ENCODE results near the gene POLK. TPM values are rescaled to one million over a fixed set of nuclear protein-coding genes. Genes with fewer than 3 reads are reported as not detected.
"Not testable (repeated sequence)": the region's sequence is repeated elsewhere in the genome, so short reads cannot be mapped to it uniquely, and the experiment has no call there.

The POLK gene
- total and polyA plus RNA-seq, 2 donors (not counting 3 experiments of a cell fraction or from before 2014, with no cell fraction given), result 5.1 to 27.3 TPM

DNA sequence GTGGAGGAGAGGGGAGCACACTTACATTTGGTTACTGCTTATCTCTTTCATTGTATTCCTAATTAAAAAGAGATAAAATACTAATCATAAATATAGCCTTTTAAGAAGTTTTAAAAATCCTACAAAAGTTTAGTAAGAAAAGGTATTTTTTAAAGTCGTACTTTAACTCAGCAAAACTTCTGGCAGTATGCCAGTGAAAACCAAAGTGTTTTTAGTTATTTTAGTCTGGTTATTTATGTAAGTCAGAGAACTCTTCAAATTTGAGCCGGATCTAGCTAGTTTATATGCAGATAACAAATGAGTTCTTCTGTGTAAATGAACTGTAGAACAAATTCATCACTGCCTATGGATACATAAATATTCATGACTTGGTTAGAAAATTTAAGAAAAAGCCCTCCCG, 63.1 kb downstream of the POLK start:
- no peak overlapping the region for H2AFZ ChIP-seq (ENCODE audit: low read depth, low read length)
- no peak overlapping the region for H3K9ac ChIP-seq (replicated peaks; ENCODE audit: extremely low read depth, insufficient read depth, low read length)
- no peaks in the 10 kb centered on the region for H3K9me3 ChIP-seq (replicated peaks; ENCODE audit: control insufficient read depth, insufficient read depth, low read length)
- H3K27me3 ChIP-seq (ENCODE audit: control insufficient read depth in 2 of 2, insufficient read depth in 2 of 2, low read length in 2 of 2), result no peaks in the 10 kb centered on the region
- H3K27ac ChIP-seq (ENCODE audit: insufficient read depth, low read depth, low read length), result no peak overlapping the region
- H3K79me2 ChIP-seq (ENCODE audit: control insufficient read depth, insufficient read depth, low read length), result no peaks in the 10 kb centered on the region
- no peak for FAIRE-seq
- peaks cover 3% of the 10 kb centered on the region in 2 experiments for H3K36me3 ChIP-seq (ENCODE audit: control insufficient read depth in 2 of 2, extremely low read depth in 1 of 2, insufficient read depth in 2 of 2, low read length in 2 of 2)
- H4K20me1 ChIP-seq (replicated peaks; ENCODE audit: control insufficient read depth, extremely low read depth, insufficient read depth, low read length), result no peaks in the 10 kb centered on the region
- H3K4me3 ChIP-seq (replicated peaks in 1 of 3; ENCODE audit: insufficient read depth in 1 of 3, low read depth in 1 of 3, low read length in 3 of 3), result no peak overlapping the region
- no peaks in the 10 kb centered on the region for H3K4me1 ChIP-seq (ENCODE audit: control insufficient read depth, extremely low read depth, insufficient read depth, low read length)
- peak; percentile 49 for DNase-seq (ENCODE audit: low read depth, low spot score)
- TF ChIP-seq MAX (IDR thresholded peaks at IDR 0.05; ENCODE audit: insufficient read depth, insufficient read length), result no peak
- H3K4me2 ChIP-seq (ENCODE audit: insufficient read depth, low read length), result no peak overlapping the region
- ChIA-PET POLR2A (no interaction called here), CTCF (interaction anchor here (1.5 kb wide), 1 partner anchor 42 kb away, joined by 3 read pairs; no protein-coding TSS in a partner anchor)
- no peaks in the 10 kb centered on the region for H3K9me1 ChIP-seq (replicated peaks; ENCODE audit: control insufficient read depth, extremely low read depth, insufficient read depth, low read length)
- intact Hi-C loops (cut with micrococcal nuclease), result no loop called here
- dilution Hi-C loops (cut with MboI; ENCODE audit: extremely low pct_ligation_motif_present, low sequenced_read_pairs), result no loop called here
- no TSS peak for BruUV-seq (replicated peaks)

GRCh38 chr5:75578280-75578679, 66.6 kb downstream of the POLK start:
- H2AFZ ChIP-seq (ENCODE audit: low read depth, low read length); H3K9me1 ChIP-seq (replicated peaks; ENCODE audit: control insufficient read depth, extremely low read depth, insufficient read depth, low read length); BruUV-seq (replicated peaks); FAIRE-seq; H3K27me3 ChIP-seq (ENCODE audit: control insufficient read depth in 2 of 2, insufficient read depth in 2 of 2, low read length in 2 of 2); H3K36me3 ChIP-seq (ENCODE audit: control insufficient read depth in 2 of 2, extremely low read depth in 1 of 2, insufficient read depth in 2 of 2, low read length in 2 of 2); dilution Hi-C loops (cut with MboI; ENCODE audit: extremely low pct_ligation_motif_present, low sequenced_read_pairs); H3K4me2 ChIP-seq (ENCODE audit: insufficient read depth, low read length); DNase-seq (ENCODE audit: low read depth, low spot score); H3K9me3 ChIP-seq (replicated peaks; ENCODE audit: control insufficient read depth, insufficient read depth, low read length); H3K4me3 ChIP-seq (replicated peaks in 1 of 3; ENCODE audit: insufficient read depth in 1 of 3, low read depth in 1 of 3, low read length in 3 of 3); H4K20me1 ChIP-seq (replicated peaks; ENCODE audit: control insufficient read depth, extremely low read depth, insufficient read depth, low read length); H3K4me1 ChIP-seq (ENCODE audit: control insufficient read depth, extremely low read depth, insufficient read depth, low read length); H3K27ac ChIP-seq (ENCODE audit: insufficient read depth, low read depth, low read length); H3K9ac ChIP-seq (replicated peaks; ENCODE audit: extremely low read depth, insufficient read depth, low read length); intact Hi-C loops (cut with micrococcal nuclease); H3K79me2 ChIP-seq (ENCODE audit: control insufficient read depth, insufficient read depth, low read length): not testable (repeated sequence)
- ChIA-PET POLR2A (interaction anchor here (0.6 kb wide), 1 partner anchor 288 kb away, joined by 8 read pairs; no protein-coding TSS in a partner anchor), CTCF (interaction anchor here (2.0 kb wide), 1 partner anchor 103 kb away, joined by 11 read pairs; no protein-coding TSS in a partner anchor)

Data from endothelial cell of umbilical vein (primary cell).